NCI-H82 (cell line): ENCODE results near the gene NOX4.

Experiments
- DNase-seq: peaks from one replicate; lab custom pipeline; 2025; lab: John Stamatoyannopoulos, UW

Gene NOX4

DNA sequence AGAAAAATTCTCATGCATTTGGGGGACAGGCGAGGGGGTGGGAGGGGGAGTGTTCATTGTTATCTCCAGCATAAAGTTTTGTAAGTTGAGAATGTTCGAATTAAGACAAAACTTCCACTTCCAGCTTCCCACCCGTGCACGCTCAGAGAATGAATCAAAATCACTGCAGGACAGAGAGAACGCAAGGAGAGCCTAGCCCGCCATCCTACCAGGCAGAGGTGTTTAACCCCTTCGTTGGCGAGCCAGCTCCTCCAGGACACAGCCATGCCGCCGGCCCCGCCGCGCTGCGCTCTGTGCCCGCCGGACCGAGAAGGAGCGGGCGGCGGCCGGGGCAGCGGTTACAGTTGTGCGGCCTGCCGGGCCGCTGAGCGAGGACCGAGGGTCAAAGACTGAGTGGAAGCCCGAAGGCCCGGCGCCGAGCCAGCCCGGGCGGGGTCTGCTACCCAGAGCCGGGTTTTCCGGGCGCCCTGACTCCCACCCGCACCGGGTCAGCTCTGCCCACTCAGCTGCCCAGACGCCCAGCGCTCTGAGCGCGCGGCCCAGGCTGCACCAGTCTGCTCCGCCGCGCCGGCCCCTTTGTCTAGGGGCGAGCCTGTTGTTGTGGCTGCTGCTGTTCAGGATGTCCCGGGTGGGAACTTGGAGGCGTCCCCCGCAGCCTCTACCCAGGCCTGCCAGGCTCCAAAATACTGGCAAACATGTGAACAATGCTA, at the start of gene NOX4:
TSS of gene NOX4 (minus strand) at position 395 of the 710 bp plus-strand sequence. CDS start at position 266, 129 bp downstream.
- peak; percentile 42 for DNase-seq

DNA sequence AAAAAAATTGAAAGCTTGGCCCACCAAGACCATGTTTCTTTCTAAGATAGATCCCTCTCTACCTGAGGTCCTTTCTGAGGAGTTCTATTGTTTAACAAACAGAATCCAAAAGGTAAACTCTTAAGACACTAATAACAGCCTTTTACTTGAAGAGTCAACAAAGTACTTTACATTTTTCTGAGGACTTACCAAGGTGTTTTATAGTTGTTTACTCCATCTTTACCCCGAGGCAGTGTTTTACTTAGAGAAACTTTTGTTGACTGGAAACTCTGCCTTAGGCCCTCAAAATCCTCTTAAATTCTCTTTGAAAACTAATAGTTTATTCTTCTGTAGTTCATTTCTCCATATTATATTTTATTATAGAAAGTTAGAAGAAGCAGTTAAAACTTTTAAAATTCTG, 49.7 kb upstream of the NOX4 start:
- DNase-seq = no peak

DNA sequence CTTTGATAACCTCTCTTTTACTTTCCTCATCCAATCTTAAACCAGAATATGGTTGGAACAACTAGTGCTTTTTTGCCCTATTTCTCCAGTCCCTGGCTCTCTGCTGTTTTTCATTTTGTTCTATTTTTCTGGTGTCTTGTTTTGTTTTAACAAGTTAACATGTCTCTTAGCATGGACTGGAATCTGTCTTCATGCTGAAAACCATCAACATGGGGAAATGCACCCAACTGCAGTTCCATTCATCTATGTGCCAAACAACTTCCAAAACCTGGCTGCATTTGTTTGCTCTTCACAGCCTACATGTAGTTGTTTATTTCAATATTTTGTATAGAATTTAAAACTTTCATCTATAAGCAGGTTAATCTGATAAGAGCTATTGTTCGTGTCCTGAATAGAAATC, 46.8 kb upstream of the NOX4 start:
- no peak for DNase-seq

DNA sequence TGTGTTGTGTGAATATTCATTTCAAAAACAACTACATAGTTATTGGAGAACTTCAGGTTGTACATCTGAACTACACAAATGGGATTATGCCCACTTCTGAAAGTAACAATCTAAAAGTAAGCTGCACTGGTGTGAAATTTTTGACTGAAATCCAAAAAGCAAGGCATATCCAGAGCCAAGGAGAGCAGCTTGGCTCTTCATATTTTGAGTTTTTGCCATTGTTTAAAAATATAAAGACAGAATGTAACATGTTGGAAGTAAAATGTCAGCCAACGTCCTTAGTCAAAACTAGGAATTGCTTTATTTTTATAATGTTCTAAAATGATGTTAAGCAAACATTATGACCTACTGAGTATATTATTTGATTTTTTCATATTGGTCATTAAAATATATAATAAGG, 45.8 kb upstream of the NOX4 start:
- DNase-seq = no peak

DNA sequence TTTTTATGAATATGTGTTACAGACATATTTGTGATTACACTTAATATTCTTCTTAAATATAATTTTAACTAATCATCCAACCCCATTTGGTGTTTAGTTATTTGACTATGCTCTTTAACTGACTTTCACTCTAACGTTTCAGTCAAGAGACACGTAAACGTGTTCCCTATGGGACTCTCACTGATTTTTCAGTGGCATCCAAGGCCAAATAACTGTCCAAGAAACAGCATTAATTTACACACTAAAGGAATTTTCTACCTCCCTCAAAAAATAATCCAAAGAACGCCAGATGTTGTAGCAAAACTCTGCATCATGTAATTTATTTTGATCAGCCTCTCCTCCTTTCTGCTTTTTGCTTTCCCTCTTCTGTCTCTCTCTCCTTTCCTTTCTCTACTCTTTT, 44.0 kb upstream of the NOX4 start:
- DNase-seq = no peak

DNA sequence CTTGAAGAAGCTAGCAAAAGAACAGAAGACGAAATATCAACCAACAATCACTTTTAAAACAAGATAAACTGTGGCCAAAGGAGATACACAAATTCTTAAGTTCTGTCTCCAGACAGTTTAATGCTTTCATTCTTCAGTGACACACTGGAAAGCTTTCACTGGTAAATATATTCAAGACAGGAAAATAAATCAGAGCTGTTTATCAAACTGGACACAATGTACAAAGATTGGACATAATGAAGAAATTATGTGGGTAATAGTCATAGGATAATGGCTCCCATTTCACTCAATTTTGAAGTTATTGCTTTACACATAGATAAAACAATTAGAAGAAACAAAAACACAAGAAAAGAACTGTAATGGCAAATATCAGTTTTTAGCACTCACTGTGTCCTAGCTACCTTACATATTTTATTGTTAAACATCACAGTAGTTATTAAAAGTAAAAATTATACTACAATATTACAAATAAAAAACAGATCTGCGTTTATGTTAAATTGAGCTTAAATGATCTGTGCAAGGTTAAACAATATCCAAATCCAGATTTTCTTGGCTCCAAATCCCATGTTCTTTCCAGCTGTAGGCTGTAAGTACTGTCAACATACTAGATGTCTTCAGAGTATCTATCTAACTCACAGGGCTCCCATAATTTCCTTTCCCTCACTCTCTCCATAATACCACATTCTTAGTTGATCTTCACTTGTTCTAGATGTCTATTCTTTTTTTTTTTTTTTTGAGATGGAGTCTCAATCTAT, 38.6 kb upstream of the NOX4 start:
- no peak for DNase-seq

DNA sequence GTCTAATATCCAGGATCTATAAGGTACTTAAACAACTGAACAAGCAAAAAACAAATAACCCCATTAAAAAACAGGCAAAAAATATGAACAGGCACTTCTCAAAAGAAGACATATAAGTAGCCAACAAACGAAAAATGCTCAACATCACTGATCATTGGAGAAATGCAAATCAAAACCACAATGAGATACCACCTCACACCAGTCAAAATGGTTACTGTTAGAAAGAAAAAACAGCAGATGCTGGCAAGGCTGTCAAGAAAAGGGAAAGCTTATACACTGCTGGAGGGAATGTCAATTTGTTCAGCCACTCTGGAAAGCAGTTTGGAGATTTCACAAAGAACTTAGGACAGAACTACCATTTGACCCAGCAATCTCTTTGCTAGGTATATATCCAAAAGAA, 30.6 kb upstream of the NOX4 start:
- no peak for DNase-seq

DNA sequence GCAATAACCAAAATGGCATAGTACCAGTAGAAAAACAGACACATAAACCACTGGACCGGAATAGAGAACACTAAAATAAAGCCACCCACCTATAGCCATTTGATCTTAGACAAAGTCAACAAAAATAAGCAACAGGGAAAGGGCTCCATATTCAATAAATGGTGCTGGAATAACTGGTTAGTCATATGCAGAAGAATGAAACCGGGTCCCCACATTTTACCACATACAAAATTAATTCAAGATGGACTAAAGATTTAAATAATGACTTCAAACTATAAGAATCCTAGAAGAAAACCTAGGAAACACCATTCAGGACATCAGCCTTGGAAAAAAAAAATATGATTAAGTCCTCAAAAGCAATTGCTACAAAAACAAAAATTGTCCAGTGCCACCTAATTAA, 30.1 kb upstream of the NOX4 start:
- no peak for DNase-seq

DNA sequence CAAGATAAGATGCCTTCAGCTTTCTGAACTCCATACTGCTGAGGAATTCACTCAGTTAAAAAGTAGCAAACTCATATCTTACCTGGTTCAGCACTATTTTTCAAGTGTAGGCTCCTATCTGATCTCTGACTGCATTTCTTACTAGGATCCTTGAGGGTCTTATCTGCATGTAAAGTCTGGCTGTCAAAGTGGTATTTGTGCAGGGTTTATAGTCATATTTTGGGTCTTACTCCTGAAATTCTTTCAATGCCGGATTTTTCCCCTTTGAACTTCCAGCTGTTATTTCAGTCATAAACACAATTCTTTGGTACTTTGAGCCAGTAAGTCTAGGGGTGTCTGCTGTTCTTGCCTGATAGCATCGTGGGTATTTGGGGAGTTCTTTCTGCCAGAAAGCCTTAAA, 25.3 kb upstream of the NOX4 start:
- no peak for DNase-seq

DNA sequence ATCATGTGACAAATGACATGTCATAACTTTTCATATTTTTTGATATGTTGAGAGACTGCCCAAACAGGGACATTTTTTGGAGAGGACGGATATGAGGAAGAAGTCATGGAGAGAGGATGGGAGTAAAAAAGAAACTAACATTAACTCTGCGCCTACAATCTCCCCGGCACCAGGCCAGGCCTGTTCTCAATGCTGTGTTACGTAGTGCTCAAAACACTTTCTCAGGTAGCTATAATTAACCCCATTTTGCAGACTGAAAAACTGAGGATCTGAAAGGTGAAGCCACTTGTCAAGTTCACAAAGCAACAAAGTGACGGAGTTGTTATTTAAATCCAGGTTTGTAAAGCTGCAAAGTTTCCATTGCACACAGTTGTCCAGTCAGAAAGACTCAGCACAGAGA, 17.4 kb upstream of the NOX4 start:
- DNase-seq = no peak

DNA sequence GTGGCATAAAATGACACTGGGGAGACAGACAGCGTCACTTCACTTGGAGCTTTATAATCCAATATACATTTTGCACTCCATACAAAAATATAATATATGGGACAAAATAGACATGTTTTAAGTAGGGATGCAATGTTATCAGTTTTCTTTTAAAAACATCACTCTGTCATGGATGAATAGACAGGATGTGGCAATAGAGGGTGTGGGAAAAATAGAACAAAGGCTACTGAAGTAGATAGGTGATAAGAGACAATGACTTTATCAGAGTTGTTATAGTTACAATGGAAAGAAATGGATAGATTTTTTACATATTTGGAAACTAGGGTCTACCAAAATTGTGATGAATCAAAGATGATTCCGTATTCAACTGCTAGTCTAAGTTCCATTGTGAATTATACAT, 13.1 kb upstream of the NOX4 start:
- no peak for DNase-seq

DNA sequence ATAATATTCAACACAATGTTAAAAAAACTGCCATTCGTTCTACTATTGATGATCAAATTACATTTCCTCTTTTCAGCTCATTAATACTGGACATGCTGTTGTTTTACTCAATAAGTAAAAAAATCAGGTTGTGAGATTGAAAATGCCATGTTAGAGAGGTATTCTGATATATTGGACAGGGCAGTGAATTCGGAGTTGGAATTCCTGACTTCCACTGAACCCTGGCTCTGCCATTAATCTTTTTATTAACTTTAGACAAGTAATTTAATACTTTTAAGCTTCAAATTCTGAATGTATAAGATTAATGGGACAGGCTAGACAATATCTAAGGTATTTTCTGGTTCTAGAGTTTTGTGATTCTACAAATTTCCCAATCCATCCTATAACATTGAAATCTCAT, 12.2 kb upstream of the NOX4 start:
- no peak for DNase-seq

DNA sequence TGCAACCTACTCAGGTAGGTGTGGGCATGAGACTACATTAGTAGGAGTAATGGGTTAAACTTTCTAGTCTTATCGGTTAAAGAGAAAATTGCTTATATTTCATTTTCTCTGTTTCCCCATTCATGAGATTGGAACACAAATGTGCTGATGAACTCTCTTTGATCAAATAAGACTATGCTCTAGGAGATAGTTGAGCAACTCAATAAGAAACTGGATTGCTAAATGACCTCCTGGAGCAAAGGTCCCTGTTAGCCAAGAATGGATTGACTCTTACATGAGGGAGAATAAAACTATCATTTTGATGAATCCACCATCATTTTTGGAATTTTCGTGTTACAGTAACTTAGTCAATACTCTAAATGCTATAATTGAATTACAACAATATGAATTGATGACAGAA, 11.1 kb upstream of the NOX4 start:
- no peak for DNase-seq

DNA sequence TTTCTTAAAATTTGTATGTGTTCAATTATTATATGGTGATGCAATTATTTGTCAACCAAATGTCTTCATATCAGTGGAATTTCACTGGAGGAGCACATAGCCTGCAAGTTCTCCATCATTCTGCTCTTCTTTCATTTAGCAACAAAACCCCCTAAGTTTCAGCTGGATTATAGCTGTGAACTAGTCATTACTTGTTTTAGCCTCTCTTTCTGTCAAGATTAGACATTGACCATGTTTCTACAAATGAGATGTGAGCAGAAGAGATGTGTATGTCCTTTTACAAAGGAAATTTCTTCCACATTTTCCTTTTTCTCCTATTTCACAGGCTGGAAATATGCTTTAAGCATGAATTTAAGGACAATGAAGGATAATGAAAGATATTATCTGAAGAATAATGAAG, 9.2 kb upstream of the NOX4 start:
- no peak for DNase-seq

DNA sequence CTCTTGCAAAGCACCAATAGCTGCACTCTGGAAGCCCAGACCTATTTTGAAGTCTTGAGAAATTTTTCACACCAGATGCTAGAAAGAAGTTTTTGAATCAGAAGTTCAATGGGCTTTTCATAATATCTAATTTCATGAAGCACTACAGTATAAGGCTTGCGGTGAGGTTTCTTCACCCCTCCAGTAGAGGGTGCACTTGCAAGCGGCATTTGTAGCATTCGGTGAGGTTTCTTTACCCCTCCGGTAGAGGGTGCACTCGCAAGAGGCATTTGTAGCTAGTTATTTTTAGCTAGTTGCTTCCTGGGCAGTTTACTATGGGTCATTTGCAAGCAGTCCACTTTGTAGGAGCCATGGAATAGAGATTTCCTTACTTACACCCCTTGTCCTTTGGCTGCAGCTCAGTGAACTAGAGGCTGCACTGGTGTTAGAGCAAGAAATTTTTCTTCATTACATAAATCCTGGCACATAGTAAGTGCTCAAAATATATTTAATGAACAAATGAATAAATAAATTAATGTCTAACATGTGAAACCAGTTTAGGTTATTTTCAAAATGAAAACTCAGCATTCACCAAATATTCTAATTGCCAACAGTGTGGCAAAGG, 7.8 kb upstream of the NOX4 start:
- peak; percentile 36 for DNase-seq

DNA sequence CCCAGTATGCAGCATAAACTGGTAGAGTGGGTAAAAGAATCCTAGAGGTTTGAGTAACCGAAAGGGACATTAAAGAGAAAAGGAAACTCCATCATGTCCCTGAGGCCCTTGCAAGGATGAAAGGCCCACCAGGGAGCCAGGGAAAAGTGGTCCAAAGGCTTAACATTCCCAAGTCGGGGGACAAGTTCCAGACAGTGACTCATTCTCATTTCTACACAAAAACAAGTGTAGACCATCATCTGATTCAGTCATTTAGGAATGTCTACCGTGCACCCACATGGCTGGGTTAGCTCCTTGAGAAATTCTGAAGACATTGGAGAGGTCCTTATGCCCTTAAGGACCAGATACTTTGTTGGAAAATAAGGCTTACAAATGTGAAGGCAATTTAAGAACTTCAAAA, 4.8 kb upstream of the NOX4 start:
- DNase-seq = no peak

DNA sequence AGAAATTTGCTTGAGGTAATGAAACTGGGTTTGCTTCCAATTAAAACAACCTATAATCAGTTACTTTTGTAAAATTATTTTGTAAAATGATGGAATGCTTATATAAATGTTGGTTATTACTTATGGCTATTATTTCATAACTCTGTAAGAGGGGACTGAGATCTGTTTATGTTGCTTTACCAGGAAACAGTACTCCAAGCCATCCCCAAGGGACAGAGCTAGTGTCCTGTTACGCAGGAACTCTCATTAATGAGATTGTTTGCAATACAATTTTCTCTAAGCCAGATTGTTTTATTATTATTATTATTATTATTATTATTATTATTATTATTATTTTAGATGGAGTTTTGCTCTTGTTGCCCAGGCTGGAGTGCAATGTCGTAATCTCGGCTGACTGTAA, 2.3 kb upstream of the NOX4 start:
- DNase-seq = no peak

DNA sequence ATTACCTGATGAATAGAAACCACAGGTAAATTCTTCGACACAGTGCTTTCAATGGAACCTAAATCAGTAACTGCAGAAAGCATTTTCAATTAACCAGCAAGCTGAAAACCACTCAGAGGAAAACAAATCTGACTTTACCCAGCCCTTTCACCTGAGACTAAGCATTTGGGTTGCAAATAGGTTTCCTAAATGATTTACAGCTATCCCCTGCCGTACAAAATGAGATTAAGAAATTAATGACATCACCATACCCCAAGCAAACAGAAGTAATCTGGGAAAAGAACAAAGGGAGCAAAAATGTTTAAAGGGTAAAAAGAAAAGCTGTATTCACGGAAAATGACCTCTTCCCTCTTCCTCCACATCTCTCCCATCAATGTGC, 584 bp downstream of the NOX4 start:
- peak; percentile 47 for DNase-seq

DNA sequence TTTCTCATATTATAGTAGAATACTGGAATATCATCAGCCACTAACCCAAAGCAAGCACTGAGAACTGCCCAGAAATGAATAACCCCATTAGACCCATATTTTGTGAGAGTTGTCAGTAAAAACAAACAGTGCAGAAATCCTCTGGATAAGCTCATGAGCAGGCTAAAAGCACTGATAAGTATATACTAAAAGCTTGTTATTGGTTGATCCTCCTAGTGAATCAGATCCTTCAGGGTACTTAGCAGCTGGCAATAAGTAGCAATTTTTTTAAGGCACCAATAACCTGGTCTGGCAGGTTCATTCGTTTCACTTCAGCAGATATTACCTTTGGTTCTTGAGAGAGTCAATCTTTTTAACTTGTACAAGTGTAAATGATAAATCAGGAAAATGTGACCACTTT, 1.2 kb downstream of the NOX4 start:
- peak; percentile 80 for DNase-seq

DNA sequence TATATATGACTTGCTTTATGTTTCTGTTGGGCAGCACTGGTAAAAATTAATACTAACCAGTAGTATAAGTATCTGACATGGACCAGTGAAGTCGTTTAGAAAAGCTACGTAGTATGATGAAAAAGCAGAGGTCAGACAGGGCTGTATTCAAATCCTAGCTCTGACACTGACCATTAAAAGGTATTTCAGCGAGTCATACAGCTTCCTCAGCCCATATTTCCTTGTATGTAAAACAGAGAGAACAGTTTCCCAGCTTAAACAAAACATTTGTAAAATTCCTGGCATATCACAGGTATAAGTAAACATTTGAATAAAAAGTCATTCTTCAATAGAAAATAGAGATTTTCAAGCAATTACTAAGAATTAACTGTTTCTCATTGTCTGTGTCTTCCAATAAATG, 4.2 kb downstream of the NOX4 start:
- DNase-seq = no peak

DNA sequence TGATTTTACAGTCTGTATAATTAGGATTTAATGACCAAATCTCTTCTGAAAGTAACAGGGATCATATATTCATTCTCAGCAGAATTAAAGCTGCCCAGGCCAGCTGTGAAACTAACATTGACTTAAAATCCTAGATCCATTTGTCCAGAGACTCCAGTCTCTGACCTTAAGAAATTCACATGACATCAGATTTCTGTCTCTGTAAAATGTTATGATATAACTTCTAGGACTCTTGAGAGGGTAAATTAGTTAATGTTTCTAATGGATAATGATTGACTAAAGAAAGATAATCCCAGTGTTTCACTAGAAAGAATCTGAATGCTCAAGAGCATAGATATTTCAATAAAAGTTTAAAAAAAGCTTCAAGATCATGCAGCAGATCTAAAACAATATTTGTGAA, 6.3 kb downstream of the NOX4 start:
- peak; percentile 16 for DNase-seq

DNA sequence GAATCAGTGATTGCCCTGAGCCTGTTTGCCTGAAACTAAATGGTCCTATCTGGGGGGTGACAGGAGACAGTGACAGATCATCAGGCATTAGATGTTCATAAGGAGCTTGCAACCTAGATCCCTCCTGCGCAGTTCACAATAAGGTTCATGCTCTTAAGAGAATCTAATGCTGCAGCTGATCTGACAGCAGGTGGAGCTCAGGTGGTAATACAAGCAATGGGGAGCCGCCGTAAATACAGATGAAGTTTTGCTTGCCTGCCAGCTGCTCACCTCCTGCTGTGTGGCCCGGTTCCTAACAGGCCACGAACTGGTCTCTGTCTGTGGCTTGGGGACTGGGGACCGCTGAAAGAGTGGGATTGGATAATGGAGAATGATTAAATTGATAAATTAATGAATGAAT, 14.0 kb downstream of the NOX4 start:
- DNase-seq = peak; percentile 79

DNA sequence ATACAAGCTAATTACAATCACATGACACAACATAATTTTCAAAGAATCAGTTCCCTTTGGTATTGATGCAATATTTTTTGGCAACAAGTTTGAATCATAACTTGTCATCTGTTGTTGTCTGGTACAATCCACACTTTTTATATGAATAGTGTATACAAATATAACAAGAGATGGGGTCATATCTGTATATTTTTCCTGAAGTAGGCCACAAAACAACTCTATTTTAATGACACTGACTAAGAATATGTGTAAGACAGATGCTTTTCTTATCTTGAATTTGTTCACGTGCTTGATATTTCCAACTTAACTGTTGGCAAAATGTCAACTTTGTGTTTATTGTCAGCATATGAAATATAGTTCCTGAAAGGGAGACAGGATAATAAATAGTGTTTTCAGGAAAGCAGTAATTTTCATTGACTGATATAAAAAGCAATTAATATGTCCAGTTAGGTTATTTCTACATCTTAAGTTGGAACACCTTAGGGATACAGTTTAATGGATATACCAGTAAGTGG, 27.9 kb downstream of the NOX4 start:
- DNase-seq = no peak
